Raji (cell line): ENCODE measurements around the gene ZDHHC22.

Source experiments
- POLR2A ChIP-seq: IDR thresholded peaks from 2 replicates; pipeline ENCODE4 v1.6.1; 2011; ENCODE audit warnings: low read depth, low read length, control low read depth; ENCODE audit not compliant: insufficient read depth

The ZDHHC22 gene

DNA sequence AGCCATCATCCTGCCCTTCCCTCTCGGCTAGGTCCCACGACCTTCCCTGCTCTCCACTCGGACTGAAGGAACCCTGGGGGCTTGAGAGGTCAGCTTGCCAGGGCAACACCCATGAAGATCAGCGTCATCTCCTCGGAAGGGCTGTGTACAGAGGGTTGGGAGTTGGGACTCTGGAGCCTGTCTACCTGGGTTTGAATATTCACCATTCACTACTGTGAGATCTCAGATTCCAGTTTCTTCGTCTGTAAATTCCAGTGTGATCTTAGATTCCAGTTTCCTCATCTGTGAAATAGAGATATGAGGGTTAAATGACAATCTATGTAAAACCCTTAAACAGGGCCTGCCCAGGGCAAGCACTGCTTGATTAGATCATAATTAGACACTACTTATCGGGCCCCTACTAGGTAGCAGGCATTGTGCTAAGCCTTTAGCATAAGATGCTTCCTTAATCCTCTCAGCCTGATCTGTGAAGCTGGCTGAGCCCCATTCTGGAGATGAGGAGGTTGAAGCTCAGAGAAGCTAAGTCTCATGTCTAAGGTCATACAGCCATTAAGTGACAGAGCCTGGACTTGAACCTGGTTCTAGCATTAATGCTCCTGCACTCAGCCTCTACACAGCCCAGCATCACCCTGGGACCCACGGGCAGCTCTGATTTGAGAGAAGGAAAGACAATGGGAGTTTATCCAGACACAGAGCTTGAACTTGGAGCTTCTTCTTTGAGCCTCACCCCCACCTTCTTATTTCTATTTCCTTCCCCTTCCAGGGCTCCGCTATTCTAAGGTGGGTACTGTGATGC lies 612 bp upstream of the ZDHHC22 start:
- no peak for TF ChIP-seq POLR2A

DNA sequence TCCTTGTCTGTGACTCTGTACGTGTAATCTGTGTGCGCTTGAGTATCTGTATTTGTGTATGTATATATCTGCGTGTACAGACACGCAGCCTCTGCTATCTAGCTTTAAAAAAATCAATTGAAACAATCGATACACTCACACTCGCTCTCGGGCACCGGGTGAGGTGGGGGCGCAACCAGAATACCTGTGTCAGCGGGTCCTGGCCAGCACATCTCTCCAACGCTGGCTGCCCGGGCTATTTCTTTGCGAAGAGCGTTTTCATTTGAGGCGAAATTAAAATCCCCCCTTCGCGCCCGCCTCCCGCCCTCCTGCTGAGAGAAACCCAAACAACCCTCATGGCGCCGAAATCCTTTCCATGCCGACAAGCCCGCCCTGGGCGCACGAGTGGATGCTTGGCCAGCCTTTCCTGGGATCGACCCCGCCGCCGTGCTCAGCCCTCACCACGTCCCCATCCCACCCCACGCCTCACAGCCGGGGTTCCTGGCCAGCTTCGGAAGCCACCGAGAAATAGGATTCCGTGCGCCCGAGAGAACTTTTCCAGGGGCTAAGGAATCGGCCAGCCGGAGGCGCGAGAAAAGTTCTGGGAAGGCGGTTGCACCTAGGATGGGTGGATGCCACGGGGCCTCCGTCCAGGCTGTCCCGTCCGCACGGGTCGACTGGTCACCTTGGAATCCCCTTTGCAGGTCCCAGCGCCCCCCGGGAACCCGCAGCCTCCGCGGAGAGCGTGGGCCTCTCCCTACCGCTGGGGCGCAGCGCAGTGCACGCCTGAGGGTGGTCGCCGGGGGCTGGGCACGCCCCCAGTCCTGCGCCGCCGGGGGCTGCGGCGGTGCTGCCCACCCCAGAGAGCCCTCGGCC lies 1.0 kb downstream of the ZDHHC22 start:
- no peak for TF ChIP-seq POLR2A

DNA sequence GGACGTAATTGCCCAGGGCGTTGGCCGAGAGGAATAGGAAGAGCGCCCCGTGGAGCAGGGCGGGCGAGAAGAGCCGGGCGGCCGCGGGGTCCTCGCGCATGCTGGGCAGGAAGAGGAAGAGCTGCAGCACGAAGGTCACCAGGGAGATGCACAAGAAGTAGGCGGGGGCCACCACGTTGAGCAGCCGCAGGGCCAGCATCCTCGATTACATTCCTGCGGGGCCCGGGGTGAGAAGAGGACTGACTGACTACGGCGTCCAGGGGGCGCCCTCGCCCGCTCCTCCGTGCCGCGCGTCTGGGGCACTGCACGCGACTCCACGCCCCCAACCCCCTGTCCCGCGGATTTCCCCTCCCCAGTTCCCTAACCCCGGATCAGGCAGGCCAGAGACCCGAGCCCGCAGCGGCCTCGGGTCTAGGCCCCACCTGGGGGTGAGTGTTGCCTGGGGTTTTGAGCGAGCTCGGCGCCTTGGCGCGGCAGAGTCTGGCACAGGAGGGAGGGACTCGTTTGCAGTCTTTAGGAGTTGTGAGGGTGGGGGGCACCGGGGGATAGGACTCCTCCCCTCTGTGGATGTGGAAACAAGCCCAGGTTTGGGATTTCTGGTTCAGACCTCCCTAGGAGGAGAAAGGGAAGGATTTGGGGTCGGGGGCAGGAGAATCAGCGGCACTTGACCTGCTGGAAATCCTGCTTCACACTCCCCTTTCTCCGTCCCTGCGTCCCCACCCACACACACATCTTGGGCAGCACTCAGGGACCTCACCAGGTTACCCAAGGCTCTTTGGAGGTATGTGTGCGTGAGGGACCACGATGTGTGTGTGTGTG lies 1.8 kb downstream of the ZDHHC22 start:
- TF ChIP-seq POLR2A: no peak

DNA sequence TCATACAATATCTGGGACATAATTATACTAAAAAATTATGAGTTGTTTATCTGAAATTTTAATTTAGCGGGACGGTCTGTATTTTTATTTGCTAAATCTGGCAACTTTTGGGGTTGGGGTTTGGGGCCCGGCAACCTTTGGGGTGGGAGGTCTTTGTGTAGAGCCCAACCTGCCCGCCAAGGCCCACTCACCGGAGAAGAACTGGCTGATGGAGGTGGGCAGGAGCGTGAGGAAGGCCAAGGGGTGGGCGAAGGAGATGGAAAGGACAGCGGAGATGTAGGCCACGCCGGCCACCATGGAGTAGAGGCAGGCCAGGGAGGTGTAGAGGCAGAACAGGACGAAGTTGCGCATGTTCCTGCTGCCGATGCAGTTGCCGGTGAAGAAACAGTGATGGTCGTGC lies 2.6 kb downstream of the ZDHHC22 start:
- no peak for TF ChIP-seq POLR2A

DNA sequence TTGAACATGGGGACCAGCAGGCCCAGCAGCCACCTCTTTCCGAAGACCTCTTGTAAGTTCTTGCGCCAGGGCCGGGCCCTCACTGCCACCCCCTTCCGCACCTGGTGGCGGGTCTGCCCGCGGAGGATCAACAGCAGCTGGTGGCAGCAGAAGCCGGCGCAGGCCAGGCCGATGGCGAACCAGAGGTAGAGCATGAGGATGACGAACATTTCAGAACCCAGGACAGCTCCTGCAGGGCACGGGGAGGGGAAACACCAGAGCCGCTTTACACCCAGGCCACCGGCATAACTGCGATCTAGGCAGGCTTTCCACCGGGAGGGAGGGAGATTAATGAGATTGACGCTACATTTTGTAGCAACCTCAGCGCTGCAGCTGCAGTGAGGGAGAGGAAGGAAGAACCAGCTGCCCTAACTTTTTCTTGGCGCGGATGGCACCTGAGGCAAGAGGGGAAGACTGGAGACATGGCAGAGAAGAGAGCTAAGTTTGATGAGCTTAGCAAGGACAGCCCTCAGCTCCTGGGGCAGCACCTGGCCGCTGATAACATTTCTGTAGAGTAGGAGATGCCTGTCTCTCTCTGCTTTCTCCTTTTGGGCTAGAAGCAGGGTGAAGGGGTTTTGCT lies 7.8 kb downstream of the ZDHHC22 start:
- TF ChIP-seq POLR2A: no peak

DNA sequence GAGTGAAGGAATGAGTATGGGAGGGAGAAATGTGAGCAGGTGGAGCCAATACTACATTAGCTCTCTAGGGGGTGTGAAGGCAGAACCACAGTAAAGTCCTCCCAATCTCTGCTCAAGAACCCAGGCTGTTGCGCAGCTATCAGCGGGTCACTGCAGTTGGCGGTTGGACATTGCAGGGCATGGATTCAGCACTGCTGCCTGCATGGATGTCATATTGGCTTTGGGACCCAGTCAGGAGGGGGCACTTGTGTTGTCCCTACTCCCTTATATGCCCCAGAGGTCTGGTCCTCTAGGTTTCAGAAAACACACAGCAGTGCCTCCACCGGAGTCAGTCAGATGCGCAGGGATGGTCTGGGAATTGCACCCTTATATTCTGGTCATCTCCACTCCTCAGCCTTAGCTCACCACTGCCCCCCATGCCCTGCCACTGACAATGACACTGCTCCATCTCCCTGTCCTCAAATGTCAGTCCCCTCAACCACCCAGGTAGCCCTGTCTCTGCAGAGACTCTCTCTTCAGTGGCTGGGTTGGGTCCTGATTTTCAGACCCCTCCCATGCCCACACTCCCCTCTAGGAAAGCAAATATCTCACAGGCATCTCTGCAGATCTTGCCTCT lies 9.6 kb downstream of the ZDHHC22 start:
- no peak for TF ChIP-seq POLR2A

DNA sequence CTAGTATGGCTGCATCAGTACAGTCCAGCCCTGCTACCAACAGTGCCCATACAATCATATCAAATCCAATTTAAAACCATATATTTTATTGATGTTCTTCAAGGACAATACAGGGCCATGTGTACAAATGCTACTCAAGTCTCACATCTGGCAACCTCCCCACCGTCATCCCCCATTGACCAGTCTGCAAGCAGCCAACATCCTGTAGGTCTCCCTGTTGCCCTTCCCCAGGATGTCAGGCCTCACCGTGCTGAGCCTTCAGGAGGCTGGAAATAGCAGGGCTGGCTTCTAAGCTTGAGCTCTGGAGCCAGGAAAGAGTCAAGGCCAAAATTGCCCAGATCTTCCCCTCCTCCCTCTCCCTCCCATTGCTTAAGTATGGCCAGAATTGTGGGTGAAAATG lies 10.4 kb downstream of the ZDHHC22 start:
- TF ChIP-seq POLR2A: no peak

DNA sequence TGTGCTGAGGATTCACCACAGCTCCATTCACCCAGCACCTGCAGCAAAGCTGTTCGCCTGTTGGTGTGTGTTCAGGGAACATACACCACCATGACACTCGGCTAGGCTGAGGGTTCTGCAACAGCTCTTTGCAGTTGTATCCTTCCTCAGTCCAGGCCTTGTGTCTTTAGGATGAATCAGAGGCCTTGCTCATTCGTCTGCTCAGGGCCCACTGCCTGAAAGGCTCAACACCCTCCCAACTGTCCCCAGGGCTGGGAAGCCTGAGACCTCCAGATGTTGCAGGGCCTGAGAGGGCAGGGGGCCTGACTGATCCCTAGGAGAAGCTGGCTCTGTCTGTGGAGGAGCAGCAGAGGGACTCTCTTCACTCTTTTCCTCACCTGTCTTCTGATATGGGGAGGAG lies 11.2 kb downstream of the ZDHHC22 start:
- TF ChIP-seq POLR2A: no peak

DNA sequence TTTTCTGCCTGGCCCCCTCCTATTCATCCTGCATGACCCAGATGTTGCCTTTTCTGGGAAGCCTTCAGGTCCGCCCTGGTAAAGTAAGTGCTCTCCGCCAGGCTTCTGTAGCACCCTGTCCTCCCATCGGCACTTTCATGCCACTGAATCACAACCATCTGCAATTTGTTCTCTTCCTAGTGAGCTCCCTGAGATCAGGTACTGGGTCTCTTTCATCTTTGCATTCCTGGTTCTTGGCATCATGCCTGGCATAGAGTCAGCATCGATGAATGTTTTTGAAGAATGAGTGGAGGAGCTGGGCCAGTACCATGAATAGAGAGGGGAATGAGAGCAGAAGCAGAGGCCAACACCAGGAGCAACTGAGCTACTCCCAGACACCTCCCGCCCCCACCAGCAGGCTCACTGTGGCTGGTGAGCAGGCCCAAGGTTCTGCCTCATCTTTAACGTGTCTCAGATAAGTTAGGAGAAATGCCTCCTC lies 13.1 kb downstream of the ZDHHC22 start:
- no peak for TF ChIP-seq POLR2A

DNA sequence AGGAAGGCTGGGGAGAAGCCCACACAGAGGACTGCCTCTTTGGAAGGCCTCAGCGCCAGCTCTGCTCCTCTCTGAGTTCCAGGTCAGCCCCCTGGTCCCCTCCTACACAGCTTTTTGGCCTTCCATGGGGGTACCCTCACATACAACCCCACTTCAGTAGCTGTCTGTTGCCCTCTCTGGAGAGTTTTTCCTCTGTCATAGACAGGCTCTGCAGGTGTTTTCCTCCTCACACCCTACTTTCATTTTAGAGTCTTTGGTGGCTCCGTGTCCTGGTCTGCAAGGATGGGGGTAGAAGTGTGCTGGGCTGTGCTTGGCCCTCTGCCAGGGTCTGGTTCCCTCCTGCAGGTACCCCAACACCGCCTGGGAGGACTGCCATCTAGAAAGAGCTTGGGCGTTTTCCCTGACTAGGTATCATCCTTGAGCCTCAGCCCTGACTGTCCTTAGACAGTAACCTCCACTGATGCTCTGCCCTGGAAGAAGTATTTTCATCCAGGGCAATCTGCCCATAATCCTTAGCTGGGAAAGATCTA lies 15.1 kb downstream of the ZDHHC22 start:
- no peak for TF ChIP-seq POLR2A

DNA sequence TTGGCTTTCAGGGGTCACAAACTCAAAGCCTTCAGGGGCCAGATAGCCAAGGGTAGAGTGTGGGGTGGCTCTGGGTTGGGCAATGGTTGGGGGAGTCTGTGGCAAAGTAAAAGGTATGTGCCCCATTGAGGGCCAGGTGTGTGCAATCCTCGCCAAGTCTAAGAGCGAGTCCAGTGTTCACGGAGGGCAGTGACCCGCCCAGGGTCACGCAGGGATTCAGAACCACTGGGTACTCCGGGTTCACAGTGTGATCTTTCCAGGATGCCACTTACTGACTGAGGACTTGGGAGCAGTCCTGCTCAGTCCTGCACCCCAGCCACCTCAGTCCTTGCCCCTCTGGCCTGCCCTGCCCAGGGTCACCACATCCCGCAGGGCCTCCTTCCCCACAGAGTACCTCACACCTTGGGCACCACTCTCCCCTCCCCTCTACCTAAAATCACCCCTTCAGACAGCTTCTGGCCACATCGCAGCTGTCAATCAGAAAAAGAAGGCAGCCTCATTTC lies 15.7 kb downstream of the ZDHHC22 start:
- no peak for TF ChIP-seq POLR2A

DNA sequence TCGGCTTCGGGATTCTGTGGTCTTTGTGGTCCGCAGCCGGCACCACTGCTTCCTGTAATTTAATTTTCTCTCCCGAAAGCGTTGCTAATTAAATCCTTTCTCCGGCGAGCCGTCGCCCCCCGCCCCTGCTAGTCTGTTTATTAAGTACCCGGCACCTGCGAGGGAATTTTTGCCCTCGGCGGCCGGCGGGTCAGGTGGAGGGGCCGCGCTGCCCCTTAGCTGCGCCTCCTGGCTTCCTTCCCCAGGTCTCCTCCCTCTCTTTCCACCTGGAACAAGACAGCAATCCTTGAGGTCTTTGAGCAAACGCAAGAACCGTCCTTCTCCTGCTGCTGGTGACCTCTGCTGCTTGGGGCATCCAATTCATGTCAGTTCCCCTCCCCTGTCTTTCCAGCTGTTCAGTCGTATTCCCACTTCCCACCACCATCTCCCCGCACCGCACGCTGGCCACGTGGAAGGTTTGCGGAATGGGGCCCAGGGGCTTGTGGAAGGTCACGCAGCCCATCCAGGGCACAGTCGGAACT lies 16.2 kb downstream of the ZDHHC22 start:
- no peak for TF ChIP-seq POLR2A

DNA sequence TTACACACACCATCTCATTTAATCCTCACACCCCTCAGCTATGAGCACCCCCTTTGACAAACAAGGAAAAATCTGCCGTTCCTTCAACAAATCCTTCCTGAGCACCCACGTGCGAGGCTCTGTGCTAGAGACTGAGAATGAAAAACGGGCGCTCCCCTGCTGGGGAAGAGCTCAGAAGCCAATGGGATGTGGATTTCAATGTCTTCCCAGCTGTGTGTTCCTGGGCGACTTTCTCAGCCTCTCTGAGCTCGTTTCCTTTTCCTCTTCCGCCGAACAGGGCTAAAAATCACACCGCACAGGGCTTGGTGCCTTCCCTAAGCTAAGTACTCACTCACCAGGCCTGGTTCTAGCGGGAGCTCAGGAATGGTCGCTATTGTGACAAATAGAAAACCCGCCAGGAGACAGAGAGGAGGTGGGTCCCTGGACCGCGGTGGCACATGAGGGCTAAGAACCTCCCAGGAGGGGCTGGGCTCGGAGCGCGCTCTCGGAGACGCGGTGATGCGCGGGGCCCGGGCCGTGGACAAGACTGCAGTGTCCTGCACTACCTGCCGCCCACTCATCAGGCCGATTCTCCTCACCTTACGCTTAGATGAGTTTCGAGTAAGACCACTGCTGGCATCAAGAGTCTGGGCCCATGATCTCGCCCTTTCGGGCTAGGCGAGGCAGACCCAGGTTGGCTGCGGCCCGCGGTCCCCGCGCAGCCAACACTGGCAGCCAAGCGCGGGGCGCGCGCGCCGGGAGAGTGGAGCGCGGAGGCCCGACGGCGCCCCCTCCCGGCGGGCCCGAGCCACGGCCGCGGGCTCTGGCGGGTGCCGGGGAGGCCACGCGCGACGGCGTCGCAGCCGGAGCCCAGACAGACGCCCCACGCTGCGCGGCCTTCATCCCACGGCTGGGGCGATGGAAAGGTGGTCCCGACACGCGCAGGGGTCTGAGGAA lies 17.0 kb downstream of the ZDHHC22 start:
- no peak for TF ChIP-seq POLR2A
